NCI-H2029 (cell line): Measurements from ENCODE around the gene HCCS.
A peak's percentile ranks its signal among the peaks of the same experiment; 100 is the strongest.
"Not testable (repeated sequence)": the region's sequence is repeated elsewhere in the genome, so short reads cannot be mapped to it uniquely, and the experiment has no call there.

Source experiments
- DNase-seq: peaks from one replicate; lab custom pipeline; 2025; lab: John Stamatoyannopoulos, UW

HCCS gene

DNA sequence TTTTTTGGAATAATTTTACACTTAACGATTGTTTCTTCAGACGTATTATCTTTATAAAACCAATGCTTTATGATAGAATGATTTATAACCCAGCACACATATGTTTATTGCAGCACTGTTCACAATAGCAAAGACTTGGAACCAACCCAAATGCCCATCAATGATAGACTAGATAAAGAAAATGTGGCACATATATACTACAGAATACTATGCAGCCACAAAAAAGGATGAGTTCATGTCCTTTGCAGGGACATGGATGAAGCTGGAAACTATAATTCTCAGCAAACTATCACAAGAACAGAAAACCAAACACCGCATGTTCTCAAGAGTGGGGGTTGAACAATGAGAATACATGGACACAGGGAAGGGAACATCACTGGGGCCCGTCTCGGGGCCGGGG, 12.0 kb downstream of the HCCS start:
- DNase-seq: not testable (repeated sequence)

DNA sequence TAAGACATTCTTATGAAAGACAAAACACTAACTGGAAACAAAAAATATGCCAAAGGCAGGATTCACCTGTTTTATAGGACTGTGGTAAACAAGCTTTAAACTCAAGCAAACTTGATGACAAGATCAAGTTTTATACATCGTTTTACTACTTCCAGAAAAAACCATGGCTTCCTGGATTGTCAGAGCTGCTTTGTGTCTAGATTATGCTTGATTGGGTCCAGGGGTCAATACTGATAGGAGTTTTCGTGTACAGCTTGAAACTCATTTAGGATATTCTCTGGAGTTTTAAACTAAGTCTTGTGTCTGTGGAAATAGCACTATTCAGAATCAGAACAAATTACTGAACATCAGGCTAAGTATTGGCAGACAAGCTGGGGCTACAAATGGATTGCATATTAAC, 13.0 kb downstream of the HCCS start:
- no peak for DNase-seq

DNA sequence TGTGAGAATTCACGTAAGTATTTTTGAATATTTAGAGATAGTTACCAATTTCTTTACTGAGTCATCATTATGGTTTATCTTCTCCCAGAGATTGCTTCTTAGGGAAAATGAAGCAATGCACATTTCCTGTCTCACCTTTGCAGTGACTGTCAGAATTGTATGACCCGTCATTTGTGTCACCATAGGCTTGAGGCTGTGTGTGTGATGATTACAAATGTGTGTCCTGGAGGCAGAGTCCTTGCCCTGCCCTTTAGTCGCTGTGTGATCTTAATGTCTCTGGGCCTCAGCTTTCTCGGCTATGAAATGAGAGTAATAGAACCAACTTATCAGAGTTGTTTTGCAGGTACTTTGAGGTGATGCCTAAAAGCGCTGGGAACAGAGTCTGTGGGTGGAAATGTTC, 13.9 kb downstream of the HCCS start:
- no peak for DNase-seq

DNA sequence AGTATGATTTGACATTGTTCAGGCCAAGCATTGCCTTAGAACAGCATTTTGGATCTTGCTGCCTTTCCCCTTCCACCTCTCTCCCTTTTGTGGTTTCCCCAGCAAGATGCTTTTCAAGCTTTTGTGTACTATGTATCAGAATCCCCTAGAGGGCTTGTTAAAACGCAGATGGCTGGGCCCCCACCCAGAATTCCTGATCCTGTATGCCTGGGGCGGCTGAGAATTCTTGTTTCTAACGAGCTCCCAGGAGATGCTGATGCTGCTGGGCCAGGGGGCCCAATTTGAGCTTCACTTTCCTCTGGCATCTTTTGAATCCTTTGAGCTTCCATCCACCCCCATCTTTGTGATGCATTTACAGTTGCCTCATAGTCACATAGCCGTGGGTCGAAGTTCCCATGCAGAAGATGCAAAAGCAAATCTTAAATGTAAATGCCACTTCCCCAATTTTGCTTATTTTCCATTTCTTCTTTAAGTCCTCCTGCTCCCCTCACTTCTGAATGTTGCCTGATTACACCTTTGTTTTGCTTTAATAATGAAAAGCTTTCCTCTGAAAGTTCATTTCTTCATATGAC, 18.5 kb downstream of the HCCS start:
- DNase-seq: no peak

DNA sequence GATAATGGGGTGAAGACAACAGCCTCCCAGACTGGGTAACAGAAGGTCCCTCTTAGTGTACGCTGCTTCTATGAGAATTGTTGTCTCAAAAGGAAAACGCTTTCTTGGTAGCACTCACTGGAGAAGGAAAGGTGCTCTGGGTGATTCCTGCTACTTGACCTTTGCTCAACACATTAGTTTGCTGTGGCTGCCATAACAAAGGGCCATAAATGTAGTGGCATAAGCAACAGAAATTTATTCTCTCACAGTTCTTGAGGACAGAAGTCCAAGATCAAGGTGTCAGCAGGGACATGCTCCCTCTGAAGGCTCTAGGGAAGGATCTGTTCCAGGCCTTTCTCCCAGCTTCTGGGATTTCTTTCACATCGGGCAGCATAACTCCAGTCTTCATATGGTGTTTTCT, 19.0 kb downstream of the HCCS start:
- no peak for DNase-seq

DNA sequence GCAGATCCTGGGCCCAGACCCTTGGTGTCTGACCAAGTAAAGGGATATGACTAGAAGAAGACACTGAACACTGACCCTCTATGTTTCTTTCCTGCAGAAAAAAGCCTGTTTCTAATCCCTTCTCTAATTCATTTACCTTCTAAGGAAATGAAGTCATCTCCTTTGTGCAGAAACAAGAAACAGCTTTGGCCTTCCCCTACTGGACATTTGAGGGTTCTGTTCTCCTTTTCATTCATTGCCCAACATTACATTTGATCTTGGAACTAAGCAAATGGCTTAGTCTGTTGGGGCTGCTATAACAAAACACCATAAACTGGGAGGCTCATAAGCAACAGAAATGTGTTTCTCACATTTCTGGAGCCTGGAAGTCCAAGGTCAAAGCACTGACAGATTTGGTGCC, 20.0 kb downstream of the HCCS start:
- no peak for DNase-seq

DNA sequence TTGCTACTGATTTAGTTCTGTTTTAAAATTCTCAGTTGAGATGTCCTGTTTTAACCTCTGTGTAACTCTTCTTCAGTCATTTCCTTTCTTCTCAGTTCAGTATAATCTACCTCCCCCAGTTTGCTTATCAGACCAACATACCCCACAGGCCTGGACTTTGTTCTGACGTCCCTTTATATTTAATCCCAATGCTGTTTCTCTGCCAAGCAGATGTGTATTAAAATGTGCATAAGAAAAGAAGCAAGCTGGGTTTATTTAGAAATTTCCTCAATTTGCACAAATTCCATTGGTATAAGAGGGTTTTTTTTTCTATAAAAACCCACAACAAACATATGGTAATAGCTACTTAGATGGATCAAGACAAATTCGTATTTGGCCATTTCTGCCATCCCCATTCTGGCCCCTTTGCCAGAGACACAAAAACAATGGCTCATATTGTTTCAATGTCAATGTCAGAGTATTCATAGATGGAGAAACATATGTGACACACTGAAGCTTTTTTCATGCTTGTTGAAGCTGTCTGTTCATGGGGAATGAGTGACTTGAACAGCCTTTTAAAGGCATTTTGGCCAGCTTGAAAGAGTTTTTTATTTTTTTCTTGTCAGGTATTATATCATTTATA, 24.5 kb downstream of the HCCS start:
- DNase-seq: no peak

DNA sequence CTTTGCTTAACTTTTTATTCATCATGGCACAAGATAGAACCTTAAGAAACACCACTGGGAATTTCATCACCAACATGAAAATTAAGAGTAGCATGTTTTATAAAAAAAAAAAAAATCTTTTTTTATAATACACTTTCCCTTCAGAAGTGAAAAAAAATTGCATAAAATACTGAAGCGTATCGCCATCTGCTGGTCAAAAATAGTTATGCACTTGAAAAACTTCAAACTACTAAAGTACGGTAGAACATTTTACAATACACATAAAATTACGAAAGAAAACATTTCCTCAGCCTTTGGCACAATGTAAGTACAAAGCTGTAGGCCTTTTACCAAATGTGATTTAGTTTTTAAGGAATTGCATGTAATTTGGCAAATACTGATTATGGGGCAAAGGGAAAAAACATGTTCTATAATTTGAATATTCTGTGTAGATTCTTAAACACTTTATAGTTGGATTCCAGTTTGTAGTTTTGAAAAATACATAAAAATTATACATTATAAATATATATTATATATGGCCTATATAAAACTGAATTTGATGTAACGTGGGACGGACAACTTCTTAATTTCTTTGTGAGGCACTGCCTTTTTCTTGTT, 26.5 kb downstream of the HCCS start:
- no peak for DNase-seq

DNA sequence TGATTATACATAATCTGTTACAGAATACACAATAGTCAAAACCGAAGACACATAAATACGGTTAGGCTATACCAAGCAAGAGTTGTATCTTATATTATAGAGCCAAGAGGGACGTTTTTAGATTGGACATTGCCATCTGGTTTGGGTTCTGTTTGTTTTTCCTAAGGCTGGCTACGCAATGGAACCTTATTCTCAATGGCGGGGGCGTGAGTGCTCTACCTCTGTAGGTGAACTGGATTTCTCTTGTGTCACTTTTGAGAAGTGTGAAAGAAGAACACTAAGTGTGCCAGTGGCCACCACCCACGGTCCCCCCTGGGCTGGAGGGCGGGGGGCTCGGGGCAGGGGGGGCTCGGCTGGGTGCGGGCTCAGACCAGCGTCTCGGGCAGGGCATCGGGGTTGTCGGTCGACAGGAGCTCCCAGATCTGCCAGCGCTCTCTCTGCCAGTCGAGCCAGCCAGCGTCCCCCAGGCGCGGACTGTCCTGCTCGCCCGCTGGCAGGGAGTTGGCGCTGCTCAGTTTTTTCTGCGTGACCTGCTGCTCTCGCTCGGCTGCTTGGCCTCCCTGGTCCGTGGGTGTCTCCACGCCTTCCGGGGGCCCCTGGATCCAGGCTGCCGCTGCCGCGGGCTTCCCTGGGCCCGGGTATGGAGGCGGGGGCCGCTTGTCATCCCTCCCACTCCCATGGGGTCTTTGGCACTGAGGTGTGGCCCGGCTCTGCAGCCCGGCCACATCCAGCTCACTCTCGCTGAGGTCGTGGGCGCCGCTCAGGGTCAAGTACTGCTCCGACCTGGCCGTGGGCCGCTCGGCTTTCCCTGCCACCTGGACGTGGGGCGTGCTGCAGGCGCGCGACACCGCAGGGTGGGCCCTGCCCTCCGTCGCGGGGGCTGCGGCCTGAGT, 27.6 kb downstream of the HCCS start:
- no peak for DNase-seq

DNA sequence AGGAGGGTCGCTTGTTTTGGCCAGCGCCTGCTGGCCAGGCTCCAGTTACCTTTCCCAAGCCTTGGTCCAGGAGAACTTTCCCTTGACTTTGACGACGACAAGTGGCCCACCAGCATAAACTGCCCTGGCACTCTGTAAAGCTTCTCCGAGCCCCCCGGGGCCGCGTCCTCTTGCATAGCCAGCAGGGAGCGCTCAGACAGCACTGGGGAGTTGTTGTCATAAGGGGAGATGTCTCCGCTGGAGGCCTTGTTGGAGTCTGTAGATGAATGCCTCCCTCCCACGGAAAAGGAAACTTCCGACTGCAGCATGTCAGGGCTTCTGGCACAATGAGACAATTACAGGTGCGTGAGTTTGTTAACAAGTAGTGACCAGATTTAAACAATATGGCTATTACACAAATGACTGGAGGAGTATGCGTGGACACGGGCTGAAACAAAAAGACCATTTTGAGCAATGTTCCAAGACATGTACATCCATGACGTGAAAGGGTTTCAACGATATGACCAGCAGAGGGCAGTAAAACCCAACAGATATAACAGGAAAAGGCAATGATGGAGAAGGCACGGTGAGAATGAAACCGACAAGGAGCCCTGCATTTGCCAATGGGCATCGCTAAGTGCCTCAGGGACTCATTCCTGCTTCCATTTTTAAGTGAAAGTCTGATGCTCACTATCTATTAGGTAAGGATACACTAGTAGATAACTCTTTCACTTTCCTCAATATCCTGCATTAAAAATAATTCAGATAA, 33.0 kb downstream of the HCCS start:
- DNase-seq: peak; percentile 28

DNA sequence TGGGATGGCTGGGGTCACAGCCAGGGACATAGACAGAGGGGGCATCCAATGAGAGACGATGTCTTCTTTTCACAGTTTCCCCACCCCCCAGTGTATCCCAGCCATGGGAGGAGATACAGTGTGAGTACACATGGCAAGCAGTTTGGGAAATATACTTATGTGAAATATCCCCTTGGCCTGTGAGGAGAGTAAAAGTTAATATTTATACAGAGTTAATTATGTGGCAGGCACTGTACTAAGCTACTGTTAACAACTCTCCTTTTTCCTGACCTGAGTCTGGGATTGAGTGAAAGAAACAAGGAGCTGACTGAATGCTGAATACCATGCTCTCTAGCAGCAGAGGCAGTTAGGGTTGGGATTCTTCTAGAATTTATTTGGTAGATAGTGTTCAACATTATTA, 35.3 kb downstream of the HCCS start:
- DNase-seq: no peak

DNA sequence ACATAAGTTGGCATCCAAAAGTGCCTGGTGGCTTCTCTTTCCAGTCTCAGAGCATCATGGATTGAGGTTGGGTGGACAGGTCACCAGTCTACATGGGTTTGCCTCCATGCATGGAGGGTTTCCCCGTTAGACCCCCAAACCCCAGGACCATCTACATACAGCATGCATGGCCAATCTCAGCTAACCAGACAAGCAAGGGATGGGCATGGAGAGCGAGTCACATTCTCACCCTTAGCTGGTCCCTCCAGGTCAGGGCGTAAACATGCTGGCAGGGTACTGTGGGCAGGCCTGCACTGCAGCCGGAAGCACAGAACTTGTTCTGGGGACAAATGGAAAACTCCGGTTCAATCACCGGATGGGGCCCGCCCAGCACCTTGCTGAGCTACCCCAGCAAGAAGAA, 37.3 kb downstream of the HCCS start:
- no peak for DNase-seq

DNA sequence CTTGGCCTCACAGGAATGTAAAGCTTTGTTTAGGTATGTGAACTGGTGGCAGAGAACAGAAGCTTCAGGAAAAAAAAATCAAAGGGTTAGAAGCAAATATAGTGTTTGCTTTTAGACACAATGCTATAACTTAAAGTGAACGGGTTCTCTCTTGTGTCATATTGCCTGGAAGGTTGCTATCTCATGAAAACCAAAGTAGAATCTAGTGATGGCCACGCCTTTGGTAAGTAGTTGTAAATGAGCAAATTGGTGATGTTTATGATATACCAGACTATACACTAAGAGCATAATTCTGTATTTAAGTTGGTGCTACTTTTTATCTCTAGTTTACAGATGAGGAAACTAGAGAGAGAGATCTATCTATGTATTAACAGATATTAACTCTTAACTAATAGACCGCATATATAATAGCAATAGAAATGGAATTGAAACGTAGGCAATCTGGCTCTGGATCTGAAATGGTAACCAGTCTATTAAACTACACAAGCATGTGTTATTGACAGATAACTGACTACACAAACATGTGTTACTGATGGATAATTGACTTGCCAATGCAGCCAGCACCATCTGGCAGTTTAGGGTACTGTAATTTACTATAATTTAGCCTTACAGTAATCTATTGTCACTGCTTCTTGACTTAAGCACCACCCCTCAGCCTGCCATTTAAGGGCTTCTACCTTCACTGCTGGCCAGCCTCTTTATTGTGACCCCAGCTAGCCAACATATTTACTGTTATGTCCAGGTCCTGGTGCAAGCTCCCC, 40.8 kb downstream of the HCCS start:
- no peak for DNase-seq

DNA sequence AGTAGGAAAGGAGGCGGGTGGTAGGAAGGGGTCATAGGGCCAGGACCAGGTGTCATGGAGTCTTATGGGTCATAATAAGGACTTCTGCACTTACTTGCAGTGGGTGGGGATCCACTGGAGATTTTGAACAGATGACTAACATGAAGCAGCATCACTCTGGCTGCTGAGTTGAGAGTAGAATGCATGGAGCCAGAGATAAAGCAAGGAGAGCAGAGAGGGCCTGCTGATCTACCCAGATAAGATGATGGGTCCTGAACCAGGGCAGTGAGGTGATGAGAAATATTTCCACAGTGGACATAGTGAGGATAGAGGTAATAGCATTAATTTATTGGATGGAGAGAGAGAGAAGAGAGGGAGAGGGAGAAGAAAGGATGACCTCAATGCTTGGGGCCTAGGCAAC, 48.0 kb downstream of the HCCS start:
- DNase-seq: no peak

DNA sequence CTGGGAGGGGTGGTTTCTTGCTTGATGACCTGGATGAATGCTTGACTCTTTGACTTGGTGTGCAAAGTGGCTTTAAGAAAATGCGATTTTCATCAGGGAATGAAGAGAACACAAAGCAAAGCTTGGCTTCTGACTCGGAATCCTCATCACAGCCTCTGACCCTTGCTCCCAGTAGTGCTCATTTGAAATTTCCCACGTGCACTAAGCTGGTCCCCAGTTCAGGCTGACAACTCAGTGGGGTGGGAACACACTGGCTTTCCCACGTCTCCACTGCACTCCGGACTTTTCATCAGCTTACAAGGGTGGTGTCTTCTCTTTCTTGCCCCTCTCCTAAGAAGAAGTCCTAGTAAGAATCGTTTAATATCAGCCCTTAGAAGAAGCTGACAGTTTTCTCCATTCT, 53.3 kb downstream of the HCCS start:
- no peak for DNase-seq

DNA sequence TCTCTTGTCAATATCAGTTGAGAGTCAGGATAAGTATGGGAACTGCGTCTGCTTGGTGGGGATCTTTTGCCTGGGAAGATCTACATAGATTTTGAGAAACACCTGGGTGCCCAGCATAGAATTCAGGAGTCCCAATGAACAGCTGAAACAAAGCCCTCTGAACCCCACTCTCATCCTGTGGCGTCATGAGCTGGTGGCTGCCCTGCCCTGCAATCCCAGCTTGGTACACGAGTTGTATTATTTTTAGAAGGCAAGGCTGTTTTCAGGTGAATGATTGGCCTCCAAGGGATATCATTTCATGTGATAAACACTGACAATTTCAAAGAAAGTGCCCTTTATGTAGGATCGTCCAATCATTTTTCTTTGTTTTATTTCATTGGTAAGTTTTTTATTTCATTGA, 60.8 kb downstream of the HCCS start:
- DNase-seq: no peak

DNA sequence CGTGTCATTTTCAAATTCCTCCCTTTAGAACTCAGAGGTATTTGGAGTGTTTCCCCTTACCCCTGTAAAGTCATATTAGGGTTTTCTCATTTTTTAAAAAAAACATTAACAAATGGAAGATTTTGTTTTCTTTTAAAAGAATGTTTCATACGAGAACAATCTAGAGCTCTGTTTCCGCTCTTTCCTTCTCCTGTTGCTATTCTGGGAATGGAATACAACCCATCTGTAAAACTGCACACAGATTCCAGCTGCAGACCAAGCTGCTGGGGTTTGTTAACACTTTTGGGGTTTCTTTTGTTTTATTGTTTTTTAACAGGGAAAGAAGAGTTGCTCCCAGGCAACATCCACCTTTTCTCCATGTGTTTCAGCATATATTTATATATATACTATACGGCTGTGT, 61.3 kb downstream of the HCCS start:
- no peak for DNase-seq
